ENCODE measurements around the gene PPP4C. TPM values are rescaled to one million over a fixed set of nuclear protein-coding genes. Genes with fewer than 3 reads are reported as not detected.

Gene PPP4C
- polyA plus RNA-seq, 3 donors from 2014 or later, result 244 to 365 (median 317) TPM

DNA sequence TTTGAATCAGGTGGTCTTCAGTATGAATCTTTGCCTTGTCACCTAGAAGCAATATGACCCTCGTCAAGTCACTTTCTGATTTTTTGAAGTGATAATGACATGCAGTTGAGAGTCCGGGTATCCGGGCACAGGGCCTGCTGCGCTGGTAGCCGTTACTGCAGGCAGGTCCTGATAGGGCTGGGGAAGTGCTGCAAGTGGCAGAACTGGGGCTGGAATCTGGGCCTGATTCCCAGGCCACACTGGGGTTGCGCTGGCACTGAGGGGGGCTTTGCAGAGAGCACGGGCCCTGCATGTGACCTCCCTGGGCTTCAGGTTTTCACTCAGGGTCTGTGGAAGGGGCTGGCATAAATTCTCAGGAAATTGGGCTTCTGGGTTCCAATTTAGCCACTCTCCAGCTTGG, 3.0 kb downstream of the PPP4C start:
- Mint-ChIP-seq H3K4me1 (peaks cover 42 to 52% of the 10 kb centered on the region in 2 donors), H3K36me3 (peaks cover 4 to 20% (median 10%) of the 10 kb centered on the region in 3 donors), H3K4me3 (no peak overlapping the region), H3K9me3 (no peaks in the 10 kb centered on the region), H3K27ac (peak overlapping the region in 2 of 6 donors; percentile 22 to 36), H3K27me3 (ENCODE audit: low read depth in 3 of 3) (peaks cover 7 to 15% (median 9%) of the 10 kb centered on the region in 3 donors)
- no peak for DNase-seq

DNA sequence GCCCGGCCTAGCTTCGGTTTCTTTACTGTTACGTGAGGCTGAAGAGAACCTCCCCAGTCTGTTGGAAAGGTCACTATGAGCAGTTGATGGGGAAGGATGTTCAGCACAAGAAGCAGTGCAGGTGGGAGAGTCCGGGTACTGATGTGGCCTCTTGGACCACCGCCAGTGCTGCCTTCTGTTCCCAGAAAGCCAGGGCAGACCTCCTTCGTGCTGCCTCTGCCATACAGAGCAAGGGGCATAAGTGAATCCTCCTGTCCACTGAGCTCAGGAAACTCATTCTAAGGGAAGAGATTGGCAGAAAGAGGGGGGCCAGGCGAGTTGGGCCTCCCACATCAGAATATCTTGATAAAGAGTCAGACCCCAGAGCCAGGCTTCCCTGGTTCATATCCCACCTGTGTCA, 3.7 kb downstream of the PPP4C start:
- Mint-ChIP-seq H3K27ac (peak overlapping the region in 4 of 6 donors; percentile 16 to 64 (median 30)), H3K4me1 (peaks cover 43 to 52% of the 10 kb centered on the region in 2 donors), H3K27me3 (ENCODE audit: low read depth in 3 of 3) (peaks cover 7 to 14% (median 9%) of the 10 kb centered on the region in 3 donors), H3K36me3 (peaks cover 4 to 24% (median 14%) of the 10 kb centered on the region in 3 donors), H3K9me3 (no peaks in the 10 kb centered on the region), H3K4me3 (no peak overlapping the region)
- no peak for DNase-seq

DNA sequence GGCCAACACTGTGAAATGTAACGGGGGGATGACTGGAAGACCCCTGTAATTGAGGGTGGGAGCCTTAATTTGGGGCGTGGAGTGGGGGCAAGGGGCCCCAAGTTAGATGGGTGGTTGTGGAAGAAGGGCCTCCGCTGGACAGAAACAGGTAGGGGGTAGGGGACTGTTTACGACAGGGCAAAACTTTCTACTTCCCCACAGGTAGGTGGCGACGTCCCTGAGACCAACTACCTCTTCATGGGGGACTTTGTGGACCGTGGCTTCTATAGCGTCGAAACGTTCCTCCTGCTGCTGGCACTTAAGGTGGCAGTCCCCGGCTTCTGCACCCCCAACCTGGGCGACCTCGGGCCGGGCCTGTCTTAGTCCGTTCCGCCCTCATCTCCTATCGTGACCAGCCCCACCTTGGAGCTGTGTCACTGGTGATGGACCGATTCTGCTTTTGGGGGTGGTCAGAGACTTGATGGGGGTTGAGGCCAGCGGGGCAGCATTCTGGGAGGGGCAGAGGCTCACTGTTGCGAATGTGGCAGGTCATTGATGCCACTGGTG, 6.8 kb downstream of the PPP4C start:
- no peak for DNase-seq
- Mint-ChIP-seq H3K4me3 (no peak overlapping the region), H3K9me3 (no peaks in the 10 kb centered on the region), H3K36me3 (peaks cover 4 to 27% (median 14%) of the 10 kb centered on the region in 3 donors), H3K4me1 (peaks cover 17 to 23% of the 10 kb centered on the region in 2 donors), H3K27me3 (ENCODE audit: low read depth in 3 of 3) (peaks cover 0 to 2% (median 1%) of the 10 kb centered on the region in 3 donors), H3K27ac (peak overlapping the region in 3 of 6 donors; percentile 52 to 75 (median 70))

DNA sequence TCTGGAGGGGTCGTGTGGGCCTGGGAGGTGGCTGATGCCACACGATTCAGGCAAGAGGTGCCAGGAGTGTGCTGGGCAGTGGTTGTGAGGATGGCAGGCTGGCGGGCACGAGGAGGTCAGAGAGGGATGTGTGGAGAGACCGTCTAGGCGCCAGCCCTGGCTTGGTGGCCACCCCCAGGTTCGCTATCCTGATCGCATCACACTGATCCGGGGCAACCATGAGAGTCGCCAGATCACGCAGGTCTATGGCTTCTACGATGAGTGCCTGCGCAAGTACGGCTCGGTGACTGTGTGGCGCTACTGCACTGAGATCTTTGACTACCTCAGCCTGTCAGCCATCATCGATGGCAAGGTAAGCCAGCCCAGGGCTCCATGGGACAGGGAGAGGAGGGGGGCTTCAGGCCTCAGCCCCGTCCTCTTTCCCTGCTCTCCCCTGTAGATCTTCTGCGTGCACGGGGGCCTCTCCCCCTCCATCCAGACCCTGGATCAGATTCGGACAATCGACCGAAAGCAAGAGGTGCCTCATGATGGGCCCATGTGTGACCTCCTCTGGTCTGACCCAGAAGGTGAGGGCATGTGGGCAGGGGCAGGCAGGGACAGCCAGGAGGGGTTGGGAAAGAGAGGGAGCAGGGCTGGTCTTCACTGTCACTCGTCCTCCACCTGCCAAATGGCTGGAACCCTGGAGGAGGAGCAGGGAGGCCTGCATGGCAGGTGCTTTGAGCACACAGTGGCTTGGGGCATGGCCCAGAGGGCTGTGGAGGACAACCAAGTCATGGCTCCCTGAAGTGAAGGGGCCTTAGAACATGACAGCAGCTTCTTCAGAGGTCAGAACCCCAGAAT, 7.6 kb downstream of the PPP4C start:
- peaks cover 4 to 28% (median 14%) of the 10 kb centered on the region in 3 donors for H3K36me3 Mint-ChIP-seq
- peaks cover 0 to 4% (median 1%) of the 10 kb centered on the region in 3 donors for H3K27me3 Mint-ChIP-seq (ENCODE audit: low read depth in 3 of 3)
- peak overlapping the region in 5 of 6 donors; percentile 17 to 75 (median 60) for H3K27ac Mint-ChIP-seq
- peaks cover 9 to 15% of the 10 kb centered on the region in 2 donors for H3K4me1 Mint-ChIP-seq
- DNase-seq, result no peak
- no peaks in the 10 kb centered on the region for H3K9me3 Mint-ChIP-seq
- no peak overlapping the region for H3K4me3 Mint-ChIP-seq

DNA sequence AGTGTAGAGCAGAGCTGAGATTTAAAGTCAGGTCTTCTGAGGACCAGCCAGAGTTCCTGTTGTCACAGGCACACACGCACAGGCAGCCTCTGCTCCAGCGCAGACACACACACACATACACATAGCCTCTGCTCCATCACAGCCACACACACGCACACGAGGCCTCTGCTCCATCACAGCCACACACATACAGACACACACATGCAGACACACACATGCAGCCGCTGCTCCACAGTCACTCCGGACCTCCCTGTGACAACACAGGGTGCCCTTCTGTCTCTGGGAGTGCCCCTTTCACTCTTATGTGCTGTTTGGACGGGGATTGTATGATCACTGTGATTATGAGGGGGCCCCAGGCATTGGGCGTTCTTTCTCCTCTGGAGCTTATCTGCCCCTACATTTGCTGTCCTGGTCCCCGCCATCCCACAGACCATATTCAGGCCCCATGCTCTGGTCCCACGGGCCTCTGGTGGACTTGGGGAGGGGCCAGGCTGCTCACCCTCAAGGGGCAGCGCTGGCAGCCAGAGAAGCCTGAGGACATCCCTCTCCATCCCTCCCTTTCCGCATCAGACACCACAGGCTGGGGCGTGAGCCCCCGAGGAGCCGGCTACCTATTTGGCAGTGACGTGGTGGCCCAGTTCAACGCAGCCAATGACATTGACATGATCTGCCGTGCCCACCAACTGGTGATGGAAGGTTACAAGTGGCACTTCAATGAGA, 8.5 kb downstream of the PPP4C start:
- Mint-ChIP-seq H3K27ac (peak overlapping the region in 1 of 6 donors; percentile 64), H3K4me3 (no peak overlapping the region)

DNA sequence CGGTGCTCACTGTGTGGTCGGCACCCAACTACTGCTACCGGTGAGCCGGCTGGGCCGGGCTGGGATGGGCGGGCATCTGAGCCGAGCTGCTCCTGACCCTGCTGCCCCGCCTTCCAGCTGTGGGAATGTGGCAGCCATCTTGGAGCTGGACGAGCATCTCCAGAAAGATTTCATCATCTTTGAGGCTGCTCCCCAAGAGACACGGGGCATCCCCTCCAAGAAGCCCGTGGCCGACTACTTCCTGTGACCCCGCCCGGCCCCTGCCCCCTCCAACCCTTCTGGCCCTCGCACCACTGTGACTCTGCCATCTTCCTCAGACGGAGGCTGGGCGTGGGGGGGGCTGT, 9.0 kb downstream of the PPP4C start:
- no peak for DNase-seq
- H3K36me3 Mint-ChIP-seq, result peaks cover 4 to 24% (median 14%) of the 10 kb centered on the region in 3 donors
- H3K27me3 Mint-ChIP-seq (ENCODE audit: low read depth in 3 of 3), result peaks cover 0 to 4% (median 1%) of the 10 kb centered on the region in 3 donors
- H3K4me1 Mint-ChIP-seq, result peaks cover 5 to 7% of the 10 kb centered on the region in 2 donors
- H3K9me3 Mint-ChIP-seq, result no peaks in the 10 kb centered on the region
- no peak overlapping the region for H3K27ac Mint-ChIP-seq
- no peak overlapping the region for H3K4me3 Mint-ChIP-seq

More for the DNA sequence above, 8.5 kb downstream of the PPP4C start:
- peaks cover 4 to 28% (median 14%) of the 10 kb centered on the region in 3 donors for H3K36me3 Mint-ChIP-seq
- peaks cover 0 to 4% (median 1%) of the 10 kb centered on the region in 3 donors for H3K27me3 Mint-ChIP-seq (ENCODE audit: low read depth in 3 of 3)
- H3K9me3 Mint-ChIP-seq, result no peaks in the 10 kb centered on the region
- peaks cover 5 to 12% of the 10 kb centered on the region in 2 donors for H3K4me1 Mint-ChIP-seq
- no peak for DNase-seq

DNA sequence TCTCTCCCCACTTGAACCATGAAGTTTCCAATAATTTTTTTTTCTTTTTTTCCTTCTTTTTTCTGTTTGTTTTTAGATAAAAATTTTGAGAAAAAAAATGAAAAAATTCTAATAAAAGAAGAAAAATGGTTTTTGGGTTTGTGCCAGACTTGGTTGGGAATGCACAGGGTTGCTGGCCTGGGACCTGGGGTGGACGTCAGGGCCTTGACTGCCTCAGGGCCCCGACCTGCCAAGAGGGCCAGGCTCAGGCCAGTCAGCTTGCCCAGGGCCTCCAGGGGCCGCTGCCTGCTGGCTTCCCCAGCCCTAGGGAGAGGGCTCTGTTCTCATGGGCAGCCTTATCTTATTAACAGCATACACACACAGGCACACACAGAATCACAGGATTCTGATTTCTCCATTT, 9.5 kb downstream of the PPP4C start:
- H3K4me1 Mint-ChIP-seq, result peaks cover 5% of the 10 kb centered on the region in 2 donors
- DNase-seq, result no peak
- no peak overlapping the region for H3K4me3 Mint-ChIP-seq
- H3K9me3 Mint-ChIP-seq, result no peaks in the 10 kb centered on the region
- H3K36me3 Mint-ChIP-seq, result peaks cover 4 to 24% (median 14%) of the 10 kb centered on the region in 3 donors
- peaks cover 0 to 4% (median 1%) of the 10 kb centered on the region in 3 donors for H3K27me3 Mint-ChIP-seq (ENCODE audit: low read depth in 3 of 3)
- no peak overlapping the region for H3K27ac Mint-ChIP-seq

DNA sequence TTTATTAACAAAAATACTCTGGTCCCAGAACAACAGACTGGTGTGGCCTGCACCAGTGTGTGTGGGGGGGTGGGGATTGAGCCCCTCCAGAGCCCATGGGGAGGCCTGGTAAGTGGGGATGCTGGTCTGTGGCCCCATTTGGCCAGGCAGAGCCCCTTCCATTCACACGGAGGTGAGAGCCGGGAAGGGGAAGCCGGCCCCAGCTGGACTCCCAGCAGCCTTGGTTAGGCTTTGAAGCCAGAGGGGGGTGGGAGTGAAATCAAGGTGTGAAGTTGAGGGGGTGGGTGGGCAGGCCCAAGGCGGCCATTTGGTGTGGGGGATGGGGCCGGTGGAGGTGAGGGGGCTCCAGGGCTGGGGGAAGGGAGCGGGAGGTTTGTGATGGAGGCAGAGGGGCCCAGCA, 10.0 kb downstream of the PPP4C start:
- Mint-ChIP-seq H3K4me3 (no peak overlapping the region), H3K27me3 (ENCODE audit: low read depth in 3 of 3) (peaks cover 0 to 4% (median 1%) of the 10 kb centered on the region in 3 donors), H3K27ac (no peak overlapping the region), H3K9me3 (no peaks in the 10 kb centered on the region), H3K36me3 (peaks cover 4 to 24% (median 14%) of the 10 kb centered on the region in 3 donors), H3K4me1 (peaks cover 5 to 7% of the 10 kb centered on the region in 2 donors)
- DNase-seq, result no peak

DNA sequence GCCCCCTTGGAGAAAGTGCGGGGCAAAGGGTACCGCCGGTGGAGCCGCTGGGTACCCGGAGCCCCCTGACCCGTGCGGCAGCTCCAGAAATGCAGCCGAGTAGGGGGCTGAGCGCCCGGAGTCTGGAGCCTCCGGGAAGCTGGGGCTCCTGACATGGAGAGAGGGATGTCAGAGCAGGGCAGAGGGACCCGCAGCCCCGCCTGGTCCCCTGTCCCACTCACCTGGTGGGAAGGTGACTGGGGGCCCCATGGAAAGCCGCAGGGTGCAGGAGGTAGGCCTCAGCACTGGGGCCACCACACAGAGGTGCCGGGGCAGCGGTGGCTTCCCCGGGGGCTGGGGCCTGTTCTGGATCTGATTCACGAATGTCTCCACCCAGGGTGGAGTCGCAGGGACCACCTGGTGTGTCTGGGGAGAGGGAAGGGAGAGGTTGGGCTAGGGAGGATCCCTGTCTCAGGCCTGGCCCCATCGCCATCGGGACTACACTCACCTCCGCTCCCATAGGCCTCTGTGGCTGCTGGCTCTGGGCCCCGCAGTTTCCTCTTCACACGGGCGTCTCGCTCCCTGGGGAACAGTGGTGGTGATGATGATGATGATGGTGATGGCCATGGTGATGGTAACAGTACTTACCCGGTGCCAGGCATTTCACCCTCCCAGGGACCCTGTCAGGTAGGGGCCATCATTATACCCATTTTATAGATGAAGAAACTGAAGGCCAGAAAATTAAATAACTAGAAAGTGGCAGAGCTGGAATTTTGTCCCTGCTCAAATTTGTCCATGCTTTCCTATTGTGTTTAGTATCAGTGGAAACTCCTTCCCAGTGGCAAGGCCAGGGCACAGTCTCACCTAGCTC, 10.7 kb downstream of the PPP4C start:
- H3K36me3 Mint-ChIP-seq, result peaks cover 4 to 24% (median 14%) of the 10 kb centered on the region in 3 donors
- DNase-seq, result no peak
- H3K4me3 Mint-ChIP-seq, result no peak overlapping the region
- H3K27me3 Mint-ChIP-seq (ENCODE audit: low read depth in 3 of 3), result peaks cover 0 to 4% (median 1%) of the 10 kb centered on the region in 3 donors
- H3K9me3 Mint-ChIP-seq, result no peaks in the 10 kb centered on the region
- H3K27ac Mint-ChIP-seq, result peak overlapping the region in 3 of 6 donors; percentile 5 to 23 (median 22)
- peaks cover 7% of the 10 kb centered on the region in 2 donors for H3K4me1 Mint-ChIP-seq

DNA sequence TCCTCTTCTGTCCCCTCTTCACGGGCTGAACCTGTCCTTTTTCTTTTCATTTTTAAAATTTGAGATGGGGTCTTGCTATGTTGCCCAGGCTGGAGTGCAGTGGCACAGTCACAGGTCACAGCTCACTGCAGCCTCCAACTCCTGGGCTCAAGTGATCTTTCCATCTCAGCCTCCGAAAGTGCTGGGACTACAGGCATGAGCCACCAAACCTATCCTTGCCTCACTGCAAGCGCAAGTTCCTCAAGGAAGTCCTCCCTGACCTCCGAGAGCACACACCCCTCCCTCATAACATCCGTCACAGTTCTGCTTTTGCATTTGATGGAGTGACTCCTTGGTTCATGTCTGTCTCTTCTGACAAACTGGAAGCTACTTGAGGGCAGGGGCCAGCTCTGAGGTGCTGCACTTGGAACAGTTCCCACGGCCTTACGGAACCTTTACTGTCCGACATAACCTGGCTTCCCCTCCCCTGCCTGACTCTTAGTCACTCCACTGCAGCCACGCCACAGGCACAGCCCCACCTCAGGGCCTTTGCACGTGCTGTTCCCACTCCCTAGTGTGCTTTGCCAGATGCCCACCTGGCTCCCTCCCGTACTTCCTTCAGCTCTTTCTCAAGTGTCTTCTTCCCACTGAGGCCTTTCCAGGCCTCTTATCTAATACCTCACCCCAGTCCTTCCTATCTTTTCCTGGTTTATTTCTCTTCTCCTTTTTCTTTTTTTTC, 11.5 kb downstream of the PPP4C start:
- Mint-ChIP-seq H3K4me3 (no peak overlapping the region), H3K27ac (peak overlapping the region in 5 of 6 donors; percentile 5 to 76 (median 22)), H3K36me3 (peaks cover 0 to 22% (median 9%) of the 10 kb centered on the region in 3 donors), H3K4me1 (peaks cover 10 to 15% of the 10 kb centered on the region in 2 donors), H3K27me3 (ENCODE audit: low read depth in 3 of 3) (peaks cover 0 to 8% (median 0%) of the 10 kb centered on the region in 3 donors), H3K9me3 (no peaks in the 10 kb centered on the region)
- DNase-seq, result no peak

DNA sequence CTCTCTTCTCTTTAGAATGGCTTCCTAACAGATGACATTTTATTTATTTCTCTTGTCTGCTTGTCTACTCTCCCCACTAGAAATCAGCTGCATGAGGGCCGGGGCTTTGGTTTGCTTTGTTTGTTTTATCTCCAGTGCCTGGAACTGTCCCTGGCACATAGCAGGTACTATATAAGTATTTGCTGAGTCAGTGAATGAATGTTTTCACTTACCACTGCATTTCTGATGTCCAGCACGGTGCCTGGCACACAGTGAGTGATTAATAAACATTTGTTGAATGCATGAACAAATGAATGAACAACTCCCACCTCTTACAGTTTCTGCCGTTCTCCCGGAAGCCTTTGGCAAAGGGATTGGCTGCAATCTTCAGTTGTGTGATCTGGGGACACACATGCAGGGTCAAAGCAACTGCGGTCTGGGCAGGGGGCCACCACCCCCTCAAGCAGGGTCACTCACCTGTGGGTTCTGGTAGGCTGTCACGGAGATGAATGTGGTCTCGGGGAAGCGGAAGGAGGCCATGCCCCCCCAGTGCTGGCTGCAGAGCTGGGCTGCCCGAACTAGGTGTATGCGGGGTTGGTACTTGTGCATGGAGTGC, 12.5 kb downstream of the PPP4C start:
- Mint-ChIP-seq H3K27ac (peak overlapping the region in 1 of 6 donors; percentile 49), H3K27me3 (ENCODE audit: low read depth in 3 of 3) (peaks cover 0 to 8% (median 0%) of the 10 kb centered on the region in 3 donors), H3K4me1 (peaks cover 19 to 20% of the 10 kb centered on the region in 2 donors), H3K4me3 (no peak overlapping the region), H3K36me3 (peaks cover 4 to 18% (median 8%) of the 10 kb centered on the region in 3 donors), H3K9me3 (no peaks in the 10 kb centered on the region)
- no peak for DNase-seq

All from immature natural killer cell (primary cell).